Adrenal gland (tissue), 5 donors: ENCODE data around the gene GABRR3.

Experiments used
- POLR2A ChIP-seq, 2 donors: fragments of 450-650 bp; IDR thresholded peaks; one replicate each; pipeline ENCODE4 v1.6.1; 2017; ENCODE audit warnings: antibody characterized with exemption in 2 of 2, mild to moderate bottlenecking in 2 of 2, moderate library complexity in 1 of 2
- TF ChIP-seq, protein P1 (sequence below), 6 experiments: fragments of 450-650 bp in 4 of 6; fragments of 200-600 bp in 2 of 6; sonication (generic) in 1 of 6; IDR thresholded peaks; 1 replicate in 5 of 6; 2 replicates in 1 of 6; pipeline versions ENCODE4 v1.5.1 to v1.8.0; 2016 to 2021; ENCODE audit warnings: antibody characterized with exemption in 6 of 6, mild to moderate bottlenecking in 2 of 6, moderate library complexity in 1 of 6
- donor health status: DM: no; HTN: no; CAD: no.

DNA sequence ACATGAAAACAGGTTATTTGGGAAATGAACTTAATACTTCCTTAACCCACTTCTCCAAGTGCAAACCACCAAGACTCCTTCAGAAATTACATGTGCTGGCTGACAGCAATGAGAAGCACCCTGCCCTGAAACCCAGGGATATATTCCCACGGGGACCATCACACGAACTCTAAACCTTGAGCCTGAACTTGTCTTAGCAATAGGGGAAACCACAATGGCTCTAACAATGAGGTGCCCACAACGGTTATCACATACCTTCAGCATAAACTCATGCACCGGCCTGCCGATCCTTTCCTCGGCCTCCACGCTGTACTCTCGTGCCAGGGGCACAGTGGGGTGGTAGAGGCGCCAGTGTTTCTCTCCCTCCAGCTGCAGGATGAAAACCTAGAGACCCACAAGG is 76.3 kb downstream of the GABRR3 start:
- TF ChIP-seq, protein P1, sequence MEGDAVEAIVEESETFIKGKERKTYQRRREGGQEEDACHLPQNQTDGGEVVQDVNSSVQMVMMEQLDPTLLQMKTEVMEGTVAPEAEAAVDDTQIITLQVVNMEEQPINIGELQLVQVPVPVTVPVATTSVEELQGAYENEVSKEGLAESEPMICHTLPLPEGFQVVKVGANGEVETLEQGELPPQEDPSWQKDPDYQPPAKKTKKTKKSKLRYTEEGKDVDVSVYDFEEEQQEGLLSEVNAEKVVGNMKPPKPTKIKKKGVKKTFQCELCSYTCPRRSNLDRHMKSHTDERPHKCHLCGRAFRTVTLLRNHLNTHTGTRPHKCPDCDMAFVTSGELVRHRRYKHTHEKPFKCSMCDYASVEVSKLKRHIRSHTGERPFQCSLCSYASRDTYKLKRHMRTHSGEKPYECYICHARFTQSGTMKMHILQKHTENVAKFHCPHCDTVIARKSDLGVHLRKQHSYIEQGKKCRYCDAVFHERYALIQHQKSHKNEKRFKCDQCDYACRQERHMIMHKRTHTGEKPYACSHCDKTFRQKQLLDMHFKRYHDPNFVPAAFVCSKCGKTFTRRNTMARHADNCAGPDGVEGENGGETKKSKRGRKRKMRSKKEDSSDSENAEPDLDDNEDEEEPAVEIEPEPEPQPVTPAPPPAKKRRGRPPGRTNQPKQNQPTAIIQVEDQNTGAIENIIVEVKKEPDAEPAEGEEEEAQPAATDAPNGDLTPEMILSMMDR (IDR thresholded peaks at IDR 0.05) = no peak
- TF ChIP-seq POLR2A (IDR thresholded peaks at IDR 0.05) = no peak
